ENCODE measurements around the gene NCMAP. TPM values are rescaled to one million over a fixed set of nuclear protein-coding genes. Genes with fewer than 3 reads are reported as not detected.

Gene NCMAP
- polyA plus RNA-seq, 1 experiment, result not detected

- H3K36me3 ChIP-seq (ENCODE audit: control insufficient read depth, insufficient read depth, low read length), result no peaks in the 10 kb centered on the region; the same call in 1 of the 2 replicates
- POLR2A ChIA-PET, result no interaction called here
- CTCF ChIA-PET, result interaction anchor here (2.7 kb wide), 1 partner anchor 10 kb away, joined by 8 read pairs; no protein-coding TSS in a partner anchor
- H3K27me3 ChIP-seq (ENCODE audit: control insufficient read depth, insufficient read depth, low read length), result no peaks in the 10 kb centered on the region
- no peak for DNase-seq (ENCODE audit: low read depth)
- H3K4me3 ChIP-seq (ENCODE audit: low read depth, low read length), result no peak overlapping the region
- no peak for TF ChIP-seq CTCF (IDR thresholded peaks at IDR 0.05; ENCODE audit: insufficient read depth, low read depth, low read length)
These were observed 20.1 kb upstream of the NCMAP start for GRCh38 chr1:24535778-24536177.

- POLR2A ChIA-PET, result no interaction called here
- Histone ChIP-seq H3K4me3 (ENCODE audit: low read depth, low read length) (no peak overlapping the region), H3K27me3 (ENCODE audit: control insufficient read depth, insufficient read depth, low read length) (no peaks in the 10 kb centered on the region), H3K36me3 (ENCODE audit: control insufficient read depth, insufficient read depth, low read length) (no peaks in the 10 kb centered on the region; the same call in 1 of the 2 replicates)
- TF ChIP-seq CTCF (IDR thresholded peaks at IDR 0.05; ENCODE audit: insufficient read depth, low read depth, low read length), result no peak
- no peak for DNase-seq (ENCODE audit: low read depth)
- CTCF ChIA-PET, result interaction anchor here (2.7 kb wide), 1 partner anchor 10 kb away, joined by 8 read pairs; no protein-coding TSS in a partner anchor
These were observed 19.5 kb upstream of the NCMAP start for GRCh38 chr1:24536391-24536840.

- Histone ChIP-seq H3K4me3 (ENCODE audit: low read depth, low read length) (no peak overlapping the region), H3K27me3 (ENCODE audit: control insufficient read depth, insufficient read depth, low read length) (no peaks in the 10 kb centered on the region), H3K36me3 (ENCODE audit: control insufficient read depth, insufficient read depth, low read length) (no peaks in the 10 kb centered on the region)
- ChIA-PET CTCF (interaction anchor here (0.9 to 2.4 kb wide), 4 partner anchors 13 to 95 kb away, joined by 3 to 14 read pairs (median 6); no protein-coding TSS in a partner anchor), POLR2A (interaction anchor here (0.6 to 1.0 kb wide), 2 partner anchors 11 to 143 kb away, joined by 4 to 8 read pairs; no protein-coding TSS in a partner anchor)
- no peak for DNase-seq (ENCODE audit: low read depth)
- no peak for TF ChIP-seq CTCF (IDR thresholded peaks at IDR 0.05; ENCODE audit: insufficient read depth, low read depth, low read length)
These were observed 15.6 kb upstream of the NCMAP start for GRCh38 chr1:24540051-24540905.

- Histone ChIP-seq H3K27me3 (ENCODE audit: control insufficient read depth, insufficient read depth, low read length) (no peaks in the 10 kb centered on the region), H3K4me3 (ENCODE audit: low read depth, low read length) (no peak overlapping the region), H3K36me3 (ENCODE audit: control insufficient read depth, insufficient read depth, low read length) (no peaks in the 10 kb centered on the region)
- no peak for TF ChIP-seq CTCF (IDR thresholded peaks at IDR 0.05; ENCODE audit: insufficient read depth, low read depth, low read length)
- CTCF ChIA-PET, result interaction anchor here (0.8 to 2.4 kb wide), 12 partner anchors 14 to 94 kb away, joined by 3 to 14 read pairs (median 4); no protein-coding TSS in a partner anchor
- DNase-seq (ENCODE audit: low read depth), result peak; percentile 48
- POLR2A ChIA-PET, result interaction anchor here (0.6 to 1.0 kb wide), 2 partner anchors 12 to 142 kb away, joined by 4 to 8 read pairs; no protein-coding TSS in a partner anchor
These were observed 14.8 kb upstream of the NCMAP start for GRCh38 chr1:24540906-24541710.

Data from BJ (cell line).